ENCODE measurements around the gene PDE6C.

GRCh38 chr10:93613126-93613525 lies 789 bp downstream of the PDE6C start:
- no peak for TF ChIP-seq CTCF (IDR thresholded peaks at IDR 0.05)
- TF ChIP-seq EP300 (IDR thresholded peaks at IDR 0.05; ENCODE audit: low read depth): no peak

Measured in transverse colon (tissue), 3 donors.